ENCODE results near the gene COPS8.

COPS8 gene

GRCh38 chr2:237045449-237045848 is 40.2 kb upstream of the COPS8 start:
- DNase-seq (ENCODE audit: extremely low spot score) = no peak
- ChIA-PET CTCF (interaction anchor here (1.6 kb wide), 1 partner anchor 476 kb away, joined by 4 read pairs; the partner anchor contains the start of gene ACKR3), POLR2A (no interaction called here)
- TF ChIP-seq, protein P1, sequence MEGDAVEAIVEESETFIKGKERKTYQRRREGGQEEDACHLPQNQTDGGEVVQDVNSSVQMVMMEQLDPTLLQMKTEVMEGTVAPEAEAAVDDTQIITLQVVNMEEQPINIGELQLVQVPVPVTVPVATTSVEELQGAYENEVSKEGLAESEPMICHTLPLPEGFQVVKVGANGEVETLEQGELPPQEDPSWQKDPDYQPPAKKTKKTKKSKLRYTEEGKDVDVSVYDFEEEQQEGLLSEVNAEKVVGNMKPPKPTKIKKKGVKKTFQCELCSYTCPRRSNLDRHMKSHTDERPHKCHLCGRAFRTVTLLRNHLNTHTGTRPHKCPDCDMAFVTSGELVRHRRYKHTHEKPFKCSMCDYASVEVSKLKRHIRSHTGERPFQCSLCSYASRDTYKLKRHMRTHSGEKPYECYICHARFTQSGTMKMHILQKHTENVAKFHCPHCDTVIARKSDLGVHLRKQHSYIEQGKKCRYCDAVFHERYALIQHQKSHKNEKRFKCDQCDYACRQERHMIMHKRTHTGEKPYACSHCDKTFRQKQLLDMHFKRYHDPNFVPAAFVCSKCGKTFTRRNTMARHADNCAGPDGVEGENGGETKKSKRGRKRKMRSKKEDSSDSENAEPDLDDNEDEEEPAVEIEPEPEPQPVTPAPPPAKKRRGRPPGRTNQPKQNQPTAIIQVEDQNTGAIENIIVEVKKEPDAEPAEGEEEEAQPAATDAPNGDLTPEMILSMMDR (IDR thresholded peaks at IDR 0.05; ENCODE audit: control extremely low read depth, extremely low read depth, low read depth, missing control alignments) = no peak

- CTCF ChIA-PET = no interaction called here
- TF ChIP-seq, protein P1 (IDR thresholded peaks at IDR 0.05; ENCODE audit: control extremely low read depth, extremely low read depth, low read depth, missing control alignments) = no peak
These were observed 37.1 kb upstream of the COPS8 start for GRCh38 chr2:237048595-237048994.

GRCh38 chr2:237051861-237052260 is 33.8 kb upstream of the COPS8 start:
- TF ChIP-seq, protein P1 (IDR thresholded peaks at IDR 0.05; ENCODE audit: control extremely low read depth, extremely low read depth, low read depth, missing control alignments) = no peak
- POLR2A ChIA-PET = no interaction called here
- no peak for DNase-seq (ENCODE audit: extremely low spot score)
- CTCF ChIA-PET = no interaction called here

More at GRCh38 chr2:237048595-237048994, 37.1 kb upstream of the COPS8 start:
- POLR2A ChIA-PET = no interaction called here
- DNase-seq (ENCODE audit: extremely low spot score) = no peak

DNA sequence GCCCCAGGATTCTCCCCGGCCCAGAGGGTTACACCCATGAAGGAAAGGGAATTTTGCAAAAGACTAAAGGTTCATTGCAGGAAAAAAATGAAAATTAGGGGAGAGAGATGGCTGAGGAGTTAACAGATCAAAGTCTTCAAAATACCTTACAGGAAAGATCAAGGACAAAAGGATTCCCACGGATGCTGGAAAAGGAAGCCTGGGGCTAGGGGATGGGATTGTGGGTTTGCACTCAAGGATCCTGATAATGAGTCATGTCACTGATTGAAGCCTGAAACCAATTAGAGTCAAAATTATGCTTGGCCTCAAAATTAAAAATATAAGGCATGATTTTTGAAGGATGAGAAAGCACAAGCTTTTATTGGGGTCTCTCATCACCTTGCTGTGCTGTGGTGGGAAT is 32.6 kb upstream of the COPS8 start:
- ChIA-PET POLR2A (no interaction called here), CTCF (interaction anchor here (1.3 kb wide), 1 partner anchor 540 kb away, joined by 3 read pairs; no protein-coding TSS in a partner anchor)
- TF ChIP-seq, protein P1 (IDR thresholded peaks at IDR 0.05; ENCODE audit: control extremely low read depth, extremely low read depth, low read depth, missing control alignments) = no peak
- no peak for DNase-seq (ENCODE audit: extremely low spot score)

DNA sequence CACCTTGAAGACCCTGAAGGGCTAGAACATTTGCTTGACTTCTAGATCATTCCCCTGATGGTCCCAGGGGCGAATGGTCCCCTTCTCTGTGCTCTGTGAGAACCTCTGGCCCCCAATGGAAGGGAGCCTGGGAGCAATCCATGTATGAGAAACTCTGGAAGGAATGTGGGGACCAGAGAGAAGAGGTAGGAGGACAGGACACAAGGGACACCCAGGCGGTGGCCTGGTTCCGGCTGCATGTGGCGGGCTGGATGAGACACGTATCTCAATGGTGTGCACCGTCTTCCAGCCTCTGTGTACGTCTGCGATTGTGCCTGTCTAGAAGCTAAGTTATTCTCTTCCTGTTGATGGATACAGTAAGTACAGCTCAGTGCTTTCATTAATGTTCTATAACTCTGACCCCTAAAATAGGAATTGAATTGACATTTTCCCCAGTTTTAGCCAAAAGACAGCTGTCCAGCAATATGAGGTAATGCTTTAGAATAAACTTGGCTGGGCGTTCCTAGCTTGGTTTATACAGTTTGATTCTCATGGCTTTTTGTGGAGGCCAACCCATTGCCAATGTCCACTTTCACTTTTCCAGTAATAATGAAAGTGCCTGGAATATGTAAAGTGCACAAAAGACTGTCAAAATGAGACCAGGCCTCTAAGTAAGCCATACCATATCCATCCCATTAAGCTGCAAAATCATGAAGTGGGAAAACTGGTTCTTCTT is 30.1 kb upstream of the COPS8 start:
- DNase-seq (ENCODE audit: extremely low spot score) = no peak
- POLR2A ChIA-PET = no interaction called here
- CTCF ChIA-PET = interaction anchor here (1.4 kb wide), 1 partner anchor 22 kb away, joined by 7 read pairs; no protein-coding TSS in a partner anchor
- TF ChIP-seq, protein P1 (IDR thresholded peaks at IDR 0.05; ENCODE audit: control extremely low read depth, extremely low read depth, low read depth, missing control alignments) = no peak

- TF ChIP-seq, protein P1 (IDR thresholded peaks at IDR 0.05; ENCODE audit: control extremely low read depth, extremely low read depth, low read depth, missing control alignments) = no peak
- ChIA-PET POLR2A (no interaction called here), CTCF (no interaction called here)
- DNase-seq (ENCODE audit: extremely low spot score) = no peak
These were observed 29.3 kb upstream of the COPS8 start for GRCh38 chr2:237056287-237056875.
